ENCODE results near the gene FAM120A.
A peak's percentile ranks its signal among the peaks of the same experiment; 100 is the strongest.
"Not testable (repeated sequence)": the region's sequence is repeated elsewhere in the genome, so short reads cannot be mapped to it uniquely, and the experiment has no call there.

Gene FAM120A

GRCh38 chr9:93450945-93451815 is at the start of gene FAM120A:
Gene FAM120A, plus strand, starts transcription at chr9:93451685. Its CDS starts 231 bp downstream, at chr9:93451916.
- peak; percentile 41 for DNase-seq

- no peak for DNase-seq
Observed at GRCh38 chr9:93406371-93406770, 45.1 kb upstream of the FAM120A start.

DNA sequence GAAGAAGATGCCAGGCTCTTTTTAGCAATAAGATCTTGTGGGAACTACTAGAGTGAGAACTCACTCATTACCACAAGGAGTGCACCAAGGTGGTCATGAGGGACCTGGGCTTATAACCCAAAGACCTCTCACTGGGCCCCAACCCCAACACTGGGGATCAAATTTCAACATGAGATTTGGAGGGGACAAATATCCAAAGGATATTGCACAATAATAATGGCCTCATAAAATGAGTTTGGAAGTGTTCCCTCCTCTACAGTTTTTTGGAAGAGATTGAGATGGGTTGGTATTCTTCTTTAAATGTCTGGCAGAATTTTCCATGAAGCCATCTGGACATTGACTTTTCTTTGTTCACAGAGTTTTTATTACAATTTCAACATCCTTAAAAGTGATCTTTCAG is 38.0 kb upstream of the FAM120A start:
- DNase-seq: no peak

GRCh38 chr9:93415176-93415690 is 36.3 kb upstream of the FAM120A start:
- DNase-seq: no peak

DNA sequence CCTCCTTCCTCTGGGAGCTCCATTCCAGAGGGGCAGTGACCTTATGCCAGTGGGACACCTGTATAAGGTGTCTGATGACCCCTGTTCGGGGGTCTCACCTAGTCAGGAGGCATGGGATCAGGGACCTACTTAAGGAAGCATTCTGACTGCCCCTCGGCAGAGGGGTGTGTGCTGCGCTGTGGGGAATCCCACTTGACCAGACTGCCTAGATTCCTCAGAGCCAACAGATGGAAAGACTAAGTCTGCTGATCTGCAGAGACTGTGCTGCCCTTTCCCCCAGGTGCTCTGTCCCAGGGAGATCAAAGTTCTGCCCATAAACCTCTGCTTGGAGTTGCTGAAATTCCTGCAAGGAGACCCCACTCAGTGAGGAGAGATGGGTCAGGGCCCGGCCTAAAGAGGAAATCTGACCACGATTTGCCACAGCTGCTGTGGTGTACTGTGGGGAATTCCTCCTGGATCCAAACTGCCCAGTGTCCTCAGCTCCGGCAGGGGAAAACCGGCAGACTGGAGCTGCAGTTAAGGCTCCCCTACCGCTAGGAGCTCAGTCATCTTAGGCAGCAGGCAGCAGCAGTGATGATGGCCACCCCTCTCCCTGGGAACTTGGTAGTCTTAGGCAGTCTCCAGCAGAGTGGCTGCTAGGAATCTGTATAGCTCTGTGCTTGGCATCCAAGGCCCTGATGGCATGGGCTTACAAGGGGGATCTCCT is 34.8 kb upstream of the FAM120A start:
- DNase-seq: no peak

DNA sequence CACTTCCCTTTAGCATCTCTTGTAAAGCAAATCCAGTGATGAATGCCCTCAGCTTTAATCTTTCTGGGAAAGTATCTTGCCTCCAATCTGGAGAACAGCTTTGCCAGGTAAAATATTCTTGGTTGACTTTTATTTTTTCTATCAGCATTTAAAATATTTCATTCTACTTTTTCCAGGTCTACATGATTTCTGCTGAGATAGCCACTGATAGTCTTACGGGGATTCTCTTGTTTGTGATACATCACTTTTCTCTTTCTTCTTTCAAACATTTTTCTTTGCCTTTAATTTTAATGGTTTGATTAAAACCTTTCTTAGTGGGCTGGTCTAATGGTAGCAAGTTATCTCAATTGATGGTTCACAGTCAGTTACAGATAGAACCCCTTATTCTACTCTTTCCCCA is 33.9 kb upstream of the FAM120A start:
- no peak for DNase-seq

DNA sequence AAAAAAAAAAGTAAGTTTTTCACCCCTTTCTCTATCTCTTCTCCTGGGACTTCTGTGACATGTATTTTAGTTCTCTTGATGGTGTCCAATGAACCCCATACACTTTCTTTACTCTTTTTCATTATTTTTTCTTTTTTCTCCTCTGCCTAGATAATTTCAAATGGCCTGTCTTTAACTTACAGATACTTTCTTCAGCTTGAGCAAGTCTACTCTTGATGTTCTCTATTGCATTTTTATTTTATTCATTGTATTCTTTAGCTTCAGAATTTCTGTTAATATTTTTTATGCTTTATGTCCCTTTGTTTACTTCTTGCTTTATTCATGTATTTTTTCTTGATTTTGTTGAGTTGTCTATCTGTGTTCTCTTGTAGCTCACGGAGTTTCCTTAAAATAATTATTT is 32.5 kb upstream of the FAM120A start:
- no peak for DNase-seq

DNA sequence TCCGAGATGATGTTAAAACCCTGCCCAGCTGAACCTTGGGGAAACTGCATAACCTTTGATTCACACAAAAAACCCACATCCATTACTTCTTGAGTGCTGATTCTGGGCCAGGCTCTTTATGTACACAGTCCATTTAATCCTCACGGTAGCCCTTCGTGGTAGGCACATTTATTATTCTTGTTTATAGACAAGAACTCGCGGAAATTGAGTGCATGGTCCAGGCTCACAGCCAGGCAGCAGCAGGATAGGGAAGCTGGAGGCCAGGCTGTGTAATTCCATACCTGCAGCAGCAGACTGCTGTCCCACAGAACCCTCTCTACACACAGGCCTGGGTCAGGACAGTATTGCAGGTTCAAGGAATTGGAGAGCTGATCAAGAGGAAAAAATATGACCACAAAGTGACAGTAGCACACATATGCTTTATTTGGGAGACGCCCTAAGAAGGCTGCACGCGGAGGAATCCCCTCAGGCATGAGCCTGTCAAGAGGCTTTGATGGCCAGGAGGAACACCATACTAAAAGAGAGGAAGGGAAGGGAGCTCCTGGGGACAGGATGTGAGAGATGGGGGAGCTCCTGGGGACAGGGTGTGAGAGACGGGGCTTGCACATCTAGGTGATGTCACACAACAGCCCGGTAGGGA is 28.4 kb upstream of the FAM120A start:
- no peak for DNase-seq

- no peak for DNase-seq
Observed at GRCh38 chr9:93427655-93428379, 23.7 kb upstream of the FAM120A start.

GRCh38 chr9:93431539-93432105 is 19.9 kb upstream of the FAM120A start:
- DNase-seq: no peak

- DNase-seq: no peak
Observed at GRCh38 chr9:93432964-93433363, 18.5 kb upstream of the FAM120A start.

- no peak for DNase-seq
Observed at GRCh38 chr9:93434056-93434455, 17.4 kb upstream of the FAM120A start.

DNA sequence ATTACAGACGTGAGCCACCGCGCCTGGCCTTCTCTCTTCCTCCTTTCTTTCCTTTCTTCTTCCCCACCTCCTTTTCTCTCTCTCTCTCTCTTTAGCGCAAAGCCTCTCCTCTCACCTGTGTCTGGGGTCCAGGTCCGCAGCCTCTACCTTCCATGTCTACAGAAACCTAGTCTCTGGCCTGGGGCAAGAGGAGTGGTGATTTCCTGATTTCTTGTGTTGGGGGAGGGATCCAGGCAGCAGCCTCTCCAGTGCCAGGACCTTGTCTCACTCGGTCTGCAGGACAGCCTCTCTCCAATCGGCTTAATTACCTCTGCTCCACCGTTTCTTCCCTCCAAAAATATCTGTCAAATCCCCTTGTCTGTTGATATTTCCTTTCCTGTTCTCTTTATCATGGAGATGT is 16.1 kb upstream of the FAM120A start:
- no peak for DNase-seq

DNA sequence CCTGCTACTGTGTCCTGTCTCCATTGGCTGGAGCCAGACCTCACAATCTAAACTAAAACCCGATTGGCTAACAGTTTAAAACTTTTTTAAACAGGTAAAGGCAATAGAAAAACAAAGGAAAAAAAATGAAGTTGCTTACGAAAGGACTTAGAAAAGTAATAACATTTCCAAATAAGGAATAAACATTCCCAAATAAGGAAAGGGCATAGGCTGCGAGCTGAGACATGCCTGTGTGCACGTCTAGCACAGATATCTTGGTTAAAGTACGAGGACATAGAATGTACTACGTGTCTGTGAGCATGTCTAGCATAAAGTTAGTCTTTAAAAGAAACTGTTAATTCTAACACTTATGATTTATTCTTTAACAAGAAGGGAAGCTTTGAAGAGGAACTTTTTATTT is 15.3 kb upstream of the FAM120A start:
- no peak for DNase-seq

GRCh38 chr9:93436655-93437407 is 14.7 kb upstream of the FAM120A start:
- DNase-seq: no peak

- DNase-seq: no peak
Observed at GRCh38 chr9:93437996-93438395, 13.5 kb upstream of the FAM120A start.

GRCh38 chr9:93439301-93439700 is 12.2 kb upstream of the FAM120A start:
- DNase-seq: not testable (repeated sequence)

- DNase-seq: no peak
Observed at GRCh38 chr9:93440896-93441580, 10.4 kb upstream of the FAM120A start.

DNA sequence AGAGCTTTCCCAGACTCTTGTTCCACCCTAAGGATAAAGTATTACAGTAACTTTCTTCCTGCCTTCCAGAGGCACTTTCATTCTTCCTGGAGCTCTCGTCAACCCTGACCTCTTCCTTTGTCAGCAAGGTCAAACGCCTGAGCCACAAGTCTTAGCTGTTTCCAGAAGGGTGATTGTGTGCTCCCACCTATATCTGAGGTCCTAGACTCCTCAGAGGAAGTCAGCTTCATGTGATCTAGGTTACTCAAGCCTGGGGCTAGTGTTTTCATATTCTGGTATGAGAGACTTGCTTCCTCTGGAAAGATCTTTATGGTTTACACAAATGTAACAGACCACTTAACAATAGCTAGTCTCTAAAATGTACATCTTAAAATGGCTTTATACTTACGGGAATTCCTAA is 5.4 kb upstream of the FAM120A start:
- no peak for DNase-seq

- DNase-seq: no peak
Observed at GRCh38 chr9:93447655-93448054, 3.8 kb upstream of the FAM120A start.

Measured in NCI-H446 treated with DMSO at 0.1 percent for 48 hours (cell line).